ENCODE measurements around the gene CDK5RAP1.

- TF ChIP-seq CTCF (IDR thresholded peaks at IDR 0.05; ENCODE audit: low read length) (no peak), EZH2 (IDR thresholded peaks at IDR 0.05; ENCODE audit: borderline replicate concordance, low read length) (no peak)
These were observed 13.1 kb downstream of the CDK5RAP1 start for GRCh38 chr20:33388268-33388667.
